Endothelial cell of umbilical vein (primary cell): Measurements from ENCODE around the gene CACNB1. TPM values are rescaled to one million over a fixed set of nuclear protein-coding genes. Genes with fewer than 3 reads are reported as not detected.

Experiments
- BruUV-seq: library from RNA; stranded (reverse); fragments of 400-500 nt; replicated peaks from 2 replicates; lab custom pipeline; 2021; lab: Mats Ljungman, UMichigan
- CTCF ChIA-PET: fragments of 300-600, 350-600 bp; sonication (Branson Sonifier 250); formaldehyde crosslinking; loops from one replicate; lab custom pipeline; 2021; ENCODE audit warnings: antibody characterized with exemption, inconsistent platforms; lab: Charles Lee
- POLR2A ChIA-PET: fragments of 300-600, 350-600 bp; sonication (Branson Sonifier 250); formaldehyde crosslinking; loops from one replicate; lab custom pipeline; 2021; ENCODE audit warnings: antibody characterized with exemption, inconsistent platforms; lab: Charles Lee
- DNase-seq: peaks from one replicate; pipeline ENCODE4 v3.0.0-alpha.2; 2011; ENCODE audit warnings: low read depth, low spot score
- FAIRE-seq: peaks from 2 replicates; lab custom pipeline; 2011; peaks lifted over from hg19 to GRCh38; lab: Jason Lieb, UNC
- H2AFZ ChIP-seq: 2 replicates; pipeline ENCODE4 v1.6.0; 2012; ENCODE audit warnings: low read depth, low read length, control low read depth, inconsistent platforms
- H3K27ac ChIP-seq: 2 replicates; pipeline ENCODE4 v1.5.1; 2011; ENCODE audit warnings: low read depth, mild to moderate bottlenecking, control low read depth, low read length, moderate library complexity; ENCODE audit not compliant: insufficient read depth
- H3K27me3 ChIP-seq, 2 experiments: 2 replicates each; pipeline versions ENCODE4 v1.6.0 to v1.6.1; 2011; ENCODE audit warnings: low read length in 2 of 2, mixed read lengths in 1 of 2; ENCODE audit not compliant: control insufficient read depth in 2 of 2, insufficient read depth in 2 of 2
- H3K36me3 ChIP-seq, 2 experiments: 2 replicates in 1 of 2; 3 replicates in 1 of 2; pipeline ENCODE4 v1.5.1; 2011; ENCODE audit warnings: low read length in 2 of 2, mild to moderate bottlenecking in 1 of 2, moderate library complexity in 1 of 2; ENCODE audit not compliant: control insufficient read depth in 2 of 2, insufficient read depth in 2 of 2; ENCODE audit errors: extremely low read depth in 1 of 2
- H3K4me1 ChIP-seq: 3 replicates; pipeline ENCODE4 v1.5.1; 2011; ENCODE audit warnings: mild to moderate bottlenecking, low read length; ENCODE audit not compliant: control insufficient read depth, insufficient read depth; ENCODE audit errors: extremely low read depth
- H3K4me2 ChIP-seq: 2 replicates; pipeline ENCODE4 v1.6.1; 2011; ENCODE audit warnings: low read length, control low read depth, mixed read lengths; ENCODE audit not compliant: insufficient read depth
- H3K4me3 ChIP-seq, 3 experiments: fragments of 200-600 bp in 1 of 3; sonication (generic), shearing (Covaris generic) in 1 of 3; replicated peaks in 1 of 3; 2 replicates each; pipeline ENCODE4 v1.5.1; 2011 to 2016; ENCODE audit warnings: control low read depth in 3 of 3, low read length in 3 of 3, mild to moderate bottlenecking in 2 of 3, inconsistent platforms in 1 of 3, low read depth in 1 of 3, moderate library complexity in 1 of 3; ENCODE audit not compliant: insufficient read depth in 1 of 3
- H3K79me2 ChIP-seq: 2 replicates; pipeline ENCODE4 v1.6.0; 2012; ENCODE audit warnings: low read length, inconsistent platforms; ENCODE audit not compliant: control insufficient read depth, insufficient read depth
- H3K9ac ChIP-seq: replicated peaks from 2 replicates; pipeline ENCODE3; 2011; ENCODE audit warnings: low read length, control low read depth; ENCODE audit not compliant: insufficient read depth; ENCODE audit errors: extremely low read depth
- H3K9me1 ChIP-seq: replicated peaks from 3 replicates; pipeline ENCODE4 v1.6.0; 2011; ENCODE audit warnings: mild to moderate bottlenecking, low read length; ENCODE audit not compliant: control insufficient read depth, insufficient read depth; ENCODE audit errors: extremely low read depth
- H3K9me3 ChIP-seq: replicated peaks from 2 replicates; pipeline ENCODE4 v1.5.1; 2012; ENCODE audit warnings: low read length, inconsistent platforms; ENCODE audit not compliant: control insufficient read depth, insufficient read depth
- H4K20me1 ChIP-seq: replicated peaks from 2 replicates; pipeline ENCODE3; 2011; ENCODE audit warnings: mild to moderate bottlenecking, low read length; ENCODE audit not compliant: control insufficient read depth, insufficient read depth; ENCODE audit errors: extremely low read depth
- CTCF ChIP-seq, 2 donors: IDR thresholded peaks; 1 replicate in 1 of 2; 2 replicates in 1 of 2; pipeline ENCODE4 v1.5.1; 2011; ENCODE audit warnings: low read length in 2 of 2, mild to moderate bottlenecking in 2 of 2, moderate library complexity in 2 of 2, control low read depth in 1 of 2, inconsistent platforms in 1 of 2, low read depth in 1 of 2; ENCODE audit not compliant: insufficient read depth in 1 of 2; ENCODE audit errors: extremely low read depth in 1 of 2
- EZH2 ChIP-seq: IDR thresholded peaks from 2 replicates; pipeline ENCODE4 v1.6.1; 2012; ENCODE audit warnings: borderline replicate concordance, low read depth, mild to moderate bottlenecking, moderate library complexity, low read length, inconsistent platforms; ENCODE audit not compliant: severe bottlenecking
- FOS ChIP-seq: IDR thresholded peaks from 2 replicates; pipeline ENCODE4 v1.6.1; 2011; ENCODE audit warnings: mild to moderate bottlenecking, low read length, moderate library complexity, borderline replicate concordance; ENCODE audit not compliant: insufficient read depth
- GATA2 ChIP-seq: IDR thresholded peaks from 2 replicates; pipeline ENCODE4 v1.7.0; 2011; ENCODE audit warnings: low read depth, mild to moderate bottlenecking, moderate library complexity, mixed read lengths, low read length; ENCODE audit not compliant: insufficient read length, insufficient read depth
- JUN ChIP-seq: IDR thresholded peaks from 2 replicates; pipeline ENCODE4 v1.6.1; 2011; ENCODE audit warnings: borderline replicate concordance, low read depth; ENCODE audit not compliant: insufficient read length, insufficient read depth
- MYC ChIP-seq: IDR thresholded peaks from one replicate; pipeline ENCODE4 v1.6.1; 2011; ENCODE audit warnings: mild to moderate bottlenecking, low read depth, low read length
- POLR2A ChIP-seq: IDR thresholded peaks from 2 replicates; pipeline ENCODE4 v1.6.1; 2012; ENCODE audit warnings: low read depth, mild to moderate bottlenecking, control low read depth, low read length
- POLR2AphosphoS5 ChIP-seq: IDR thresholded peaks from 2 replicates; pipeline ENCODE4 v1.6.1; 2012; ENCODE audit warnings: low read depth, mild to moderate bottlenecking, control low read depth, low read length, moderate library complexity; ENCODE audit not compliant: insufficient read depth
- dilution Hi-C: fragments of 300-500 bp; cut with MboI; formaldehyde crosslinking; loops from one replicate; pipeline ENCODE4 v1.15.0; 2019; ENCODE audit warnings: low sequenced_read_pairs; ENCODE audit not compliant: extremely low pct_ligation_motif_present
- intact Hi-C: fragments of 100-400 bp; cut with micrococcal nuclease; formaldehyde crosslinking; loops from one replicate; pipeline ENCODE4 v1.10.0; 2022
- polyA plus RNA-seq, 4 experiments: library from polyadenylated mRNA; depleted of rRNA in 3 of 4; stranded (reverse) in 3 of 4; unstranded in 1 of 4; fragments of >200 nt; gene quantifications; 2 replicates each; pipeline versions ENCODE4 v1.2.1 to v1.2.3, GENCODE V29; 2011 to 2012; ENCODE audit warnings: missing spikeins in 1 of 4
- total RNA-seq: library from RNA; stranded (reverse); gene quantifications from 2 replicates; pipeline ENCODE4 v1.2.3, GENCODE V29; 2021
- TF ChIP-seq, protein P1 (sequence below): IDR thresholded peaks from 2 replicates; pipeline ENCODE4 v1.6.1; 2011; ENCODE audit not compliant: insufficient read depth, insufficient read length

Gene CACNB1
- total and polyA plus RNA-seq, 2 donors (not counting 3 experiments of a cell fraction or from before 2014, with no cell fraction given) = 4.7 to 12.3 TPM

DNA sequence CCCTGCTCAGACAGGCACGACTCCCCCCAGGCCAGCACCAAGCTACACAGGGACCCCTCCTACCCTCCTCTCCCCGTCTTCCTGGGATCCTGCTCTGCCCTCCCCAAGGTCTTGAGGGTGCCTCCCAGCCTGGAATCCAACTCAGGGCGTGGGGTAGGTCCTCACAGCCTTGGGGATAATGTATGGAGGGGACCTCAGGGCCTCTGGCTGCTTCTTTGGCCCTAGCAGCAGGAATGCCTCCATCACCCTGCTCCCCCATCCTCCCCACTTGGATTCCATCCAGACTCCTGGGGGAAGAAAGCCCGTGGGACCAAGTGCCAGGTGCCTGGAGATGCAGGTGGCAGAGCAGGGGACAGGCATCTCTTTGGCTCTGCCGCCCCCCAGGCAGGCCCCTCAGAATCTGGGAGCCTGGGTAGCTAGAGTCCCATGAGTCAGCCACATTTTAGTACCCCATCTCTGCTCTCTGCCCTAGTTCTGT is 39.0 kb upstream of the CACNB1 start:
- DNase-seq (no peak), FAIRE-seq (no peak)
- intact Hi-C loops (no loop called here), dilution Hi-C loops (no loop called here)
- no peaks in the 10 kb centered on the region for H3K79me2 ChIP-seq
- H3K9me1 ChIP-seq = no peaks in the 10 kb centered on the region
- CTCF ChIA-PET = interaction anchor here (1.2 to 12.5 kb wide), 10 partner anchors 9 to 84 kb away, joined by 3 to 420 read pairs (median 6); partner anchors contain the start of genes RPL19 and STAC2
- no peak for TF ChIP-seq EZH2
- TF ChIP-seq JUN = no peak
- TF ChIP-seq, protein P1, sequence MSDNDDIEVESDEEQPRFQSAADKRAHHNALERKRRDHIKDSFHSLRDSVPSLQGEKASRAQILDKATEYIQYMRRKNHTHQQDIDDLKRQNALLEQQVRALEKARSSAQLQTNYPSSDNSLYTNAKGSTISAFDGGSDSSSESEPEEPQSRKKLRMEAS = no peak
- no peak for TF ChIP-seq MYC
- no peak for TF ChIP-seq POLR2AphosphoS5
- TF ChIP-seq FOS = no peak
- no peak for TF ChIP-seq POLR2A
- no peak for TF ChIP-seq GATA2
- TF ChIP-seq CTCF (IDR thresholded peaks at IDR 0.05; ENCODE audit: extremely low read depth in 1 of 2, insufficient read depth in 1 of 2, low read depth in 1 of 2, low read length in 2 of 2) = no peak
- no peak overlapping the region for H3K4me2 ChIP-seq
- no peaks in the 10 kb centered on the region for H3K36me3 ChIP-seq
- no peak overlapping the region for H3K4me3 ChIP-seq
- peaks cover 3% of the 10 kb centered on the region for H3K4me1 ChIP-seq
- no peaks in the 10 kb centered on the region for H3K9me3 ChIP-seq
- no peaks in the 10 kb centered on the region for H4K20me1 ChIP-seq
- no TSS peak for BruUV-seq
- H3K9ac ChIP-seq = no peak overlapping the region
- no peak overlapping the region for H3K27ac ChIP-seq
- no peak overlapping the region for H2AFZ ChIP-seq
- POLR2A ChIA-PET = no interaction called here
- peaks cover 4 to 5% of the 10 kb centered on the region in 2 experiments for H3K27me3 ChIP-seq
